Muscle layer of colon (tissue), 2 donors: ENCODE measurements around the gene HAUS8.

ENCODE experiments used
- H3K27ac ChIP-seq: one replicate; pipeline ENCODE4 v1.7.0; 2013; ENCODE audit warnings: low read depth, mild to moderate bottlenecking, low read length, moderate library complexity
- H3K27me3 ChIP-seq, 2 donors: one replicate each; pipeline ENCODE4 v1.7.0; 2013; ENCODE audit warnings: low read length in 2 of 2, mild to moderate bottlenecking in 2 of 2; ENCODE audit not compliant: insufficient read depth in 2 of 2, control insufficient read depth in 1 of 2
- H3K36me3 ChIP-seq: one replicate; pipeline ENCODE4 v1.7.0; 2013; ENCODE audit warnings: mild to moderate bottlenecking, low read length; ENCODE audit not compliant: insufficient read depth
- H3K4me1 ChIP-seq: one replicate; pipeline ENCODE4 v1.7.0; 2013; ENCODE audit warnings: mild to moderate bottlenecking, low read length; ENCODE audit not compliant: insufficient read depth
- H3K4me3 ChIP-seq, 2 donors: one replicate each; pipeline ENCODE4 v1.7.0; 2013; ENCODE audit warnings: low read length in 2 of 2, low read depth in 1 of 2, mild to moderate bottlenecking in 1 of 2, moderate library complexity in 1 of 2
- H3K9ac ChIP-seq: one replicate; pipeline ENCODE4 v1.7.0; 2013; ENCODE audit warnings: low read length
- H3K9me3 ChIP-seq: one replicate; pipeline ENCODE4 v1.7.0; 2013; ENCODE audit warnings: mild to moderate bottlenecking, low read length
- donor health status: abdominal sarcoma.
- donor health status: Adenocarcinoma of cecum.

HAUS8 gene, protein sequence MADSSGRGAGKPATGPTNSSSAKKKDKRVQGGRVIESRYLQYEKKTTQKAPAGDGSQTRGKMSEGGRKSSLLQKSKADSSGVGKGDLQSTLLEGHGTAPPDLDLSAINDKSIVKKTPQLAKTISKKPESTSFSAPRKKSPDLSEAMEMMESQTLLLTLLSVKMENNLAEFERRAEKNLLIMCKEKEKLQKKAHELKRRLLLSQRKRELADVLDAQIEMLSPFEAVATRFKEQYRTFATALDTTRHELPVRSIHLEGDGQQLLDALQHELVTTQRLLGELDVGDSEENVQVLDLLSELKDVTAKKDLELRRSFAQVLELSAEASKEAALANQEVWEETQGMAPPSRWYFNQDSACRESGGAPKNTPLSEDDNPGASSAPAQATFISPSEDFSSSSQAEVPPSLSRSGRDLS

DNA sequence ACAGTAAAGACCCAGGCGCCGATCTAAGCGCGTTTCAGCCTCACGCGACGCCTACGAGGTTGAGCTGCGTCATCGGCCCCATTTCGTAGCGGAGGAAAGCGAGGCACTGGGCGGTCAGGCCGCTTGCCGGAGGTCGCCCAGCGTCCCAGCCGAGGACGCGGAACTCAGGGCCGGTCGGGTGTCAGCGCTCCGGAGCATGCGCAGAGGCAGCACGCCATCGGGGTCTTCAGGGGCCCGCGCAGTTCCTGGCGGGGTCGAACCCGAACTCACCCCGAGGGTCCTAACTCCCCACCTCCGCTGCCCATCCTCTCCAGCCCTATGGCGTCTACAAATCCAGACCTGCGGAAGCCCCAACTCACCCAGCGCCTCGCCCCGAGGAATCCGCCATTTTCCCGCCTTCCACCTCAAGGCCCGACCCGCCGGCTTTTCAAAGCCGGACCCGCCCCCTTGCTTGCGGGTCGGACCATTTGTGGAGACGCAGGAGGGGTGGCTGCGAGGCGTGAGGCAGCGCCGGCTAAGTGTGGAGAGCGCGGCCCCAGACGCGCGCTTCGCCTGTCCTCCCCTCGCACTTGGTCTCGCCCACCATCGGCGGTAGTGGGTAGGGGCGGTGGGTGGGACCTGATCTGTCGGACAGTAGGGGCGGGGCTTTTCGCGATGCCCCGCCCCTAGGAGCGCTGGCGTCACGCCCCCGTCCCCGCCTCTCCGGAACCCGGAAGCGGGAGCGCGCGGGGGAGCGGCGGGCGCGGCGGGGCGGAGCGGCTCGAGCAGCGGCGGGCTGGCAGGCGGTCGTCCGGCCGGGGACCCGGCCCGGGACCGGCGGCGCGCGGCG is at the start of gene HAUS8, which contains the start of gene MYO9B:
HAUS8 (minus strand) TSS at position 418 of the 829 bp plus-strand sequence; CDS start at position 388, 30 bp downstream.
MYO9B (plus strand) TSS at position 743 of the 829 bp plus-strand sequence. CDS start 25,941 bp downstream, outside the sequence.
- Histone ChIP-seq H3K4me1 (peaks cover 32% of the 10 kb centered on the region), H3K4me3 (peak within 1 kb of the TSS; percentile 80), H3K27ac (peak within 1 kb of the TSS; percentile 85), H3K9me3 (no peaks in the 10 kb centered on the region), H3K9ac (peak within 1 kb of the TSS; percentile 78), H3K36me3 (peaks cover 7% of the 10 kb centered on the region), H3K27me3 (no peaks in the 10 kb centered on the region)

DNA sequence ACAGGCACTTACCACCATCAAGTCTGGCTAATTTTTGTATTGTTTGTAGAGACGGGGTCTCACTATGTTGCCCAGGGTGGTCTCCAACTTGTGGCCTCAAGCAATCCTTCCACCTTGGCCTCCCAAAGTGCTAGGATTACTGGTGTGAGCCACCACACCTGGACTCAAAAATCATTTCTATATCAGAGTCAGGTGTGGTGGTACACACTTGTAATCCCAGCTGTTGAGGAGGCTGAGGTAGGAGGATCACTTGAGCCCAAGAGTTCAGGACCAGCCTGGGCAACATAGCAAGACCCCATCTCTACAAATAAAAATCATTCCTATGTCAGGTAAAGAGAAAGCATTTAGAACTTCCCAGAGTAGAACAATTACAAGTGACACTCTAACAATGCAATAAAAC is 48.8 kb upstream of the HAUS8 start:
- no peaks in the 10 kb centered on the region for H3K9me3 ChIP-seq
- no peaks in the 10 kb centered on the region for H3K27me3 ChIP-seq
- no peak overlapping the region for H3K9ac ChIP-seq
- H3K27ac ChIP-seq = no peak overlapping the region
- H3K4me1 ChIP-seq = no peaks in the 10 kb centered on the region
- H3K36me3 ChIP-seq = no peaks in the 10 kb centered on the region
- no peak overlapping the region for H3K4me3 ChIP-seq

DNA sequence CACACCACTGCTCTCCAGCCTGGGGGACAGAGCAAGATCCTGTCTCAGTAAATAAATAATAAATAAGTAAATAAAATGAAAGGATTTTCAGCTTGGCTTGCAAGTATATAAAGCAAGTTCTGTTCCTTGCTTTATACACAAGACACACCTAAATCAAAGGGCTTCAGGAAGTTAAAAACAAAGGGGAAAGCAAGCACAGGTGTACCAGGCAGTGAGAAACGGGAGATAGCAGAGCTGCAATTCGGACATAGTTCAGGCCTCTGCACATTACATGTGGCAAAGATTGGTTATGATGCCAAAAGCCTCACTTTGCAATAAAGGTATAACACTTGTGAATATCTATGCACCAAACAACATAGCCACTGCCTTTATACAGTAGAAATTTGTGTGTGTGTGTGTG is 47.8 kb upstream of the HAUS8 start:
- Histone ChIP-seq H3K4me1 (no peaks in the 10 kb centered on the region), H3K27ac (no peak overlapping the region), H3K27me3 (no peaks in the 10 kb centered on the region), H3K4me3 (no peak overlapping the region), H3K36me3 (no peaks in the 10 kb centered on the region), H3K9ac (no peak overlapping the region), H3K9me3 (no peaks in the 10 kb centered on the region)

DNA sequence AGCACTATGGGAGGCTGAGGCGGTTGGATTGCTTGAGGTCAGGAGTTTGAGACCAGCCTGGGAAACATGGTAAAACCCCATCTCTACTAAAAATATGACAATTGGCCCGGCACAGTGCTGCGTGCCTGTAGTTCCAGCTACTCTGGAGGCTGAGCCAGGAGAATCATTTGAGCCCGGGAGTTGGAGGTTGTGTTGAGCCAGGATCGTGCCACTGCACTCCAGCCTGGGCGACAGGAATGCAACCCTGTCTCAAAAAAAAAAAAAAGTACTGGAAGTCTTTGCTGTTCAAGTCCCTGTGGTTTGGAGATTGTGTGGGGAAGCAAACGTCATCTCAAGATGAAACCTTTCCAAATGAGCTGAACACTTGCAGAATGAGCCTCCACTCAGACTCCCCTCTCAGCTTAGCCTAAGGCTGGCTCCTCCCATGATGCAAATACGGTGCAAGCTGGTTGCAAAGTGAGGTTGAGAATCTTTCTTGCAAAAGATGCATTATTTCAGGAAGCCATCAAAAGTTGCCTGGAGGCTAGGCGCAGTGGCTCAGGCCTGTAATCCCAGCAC is 46.6 kb upstream of the HAUS8 start:
- no peak overlapping the region for H3K4me3 ChIP-seq
- H3K9me3 ChIP-seq = no peaks in the 10 kb centered on the region
- H3K27me3 ChIP-seq = no peaks in the 10 kb centered on the region
- H3K4me1 ChIP-seq = no peaks in the 10 kb centered on the region
- H3K36me3 ChIP-seq = no peaks in the 10 kb centered on the region
- H3K27ac ChIP-seq = no peak overlapping the region
- no peak overlapping the region for H3K9ac ChIP-seq

DNA sequence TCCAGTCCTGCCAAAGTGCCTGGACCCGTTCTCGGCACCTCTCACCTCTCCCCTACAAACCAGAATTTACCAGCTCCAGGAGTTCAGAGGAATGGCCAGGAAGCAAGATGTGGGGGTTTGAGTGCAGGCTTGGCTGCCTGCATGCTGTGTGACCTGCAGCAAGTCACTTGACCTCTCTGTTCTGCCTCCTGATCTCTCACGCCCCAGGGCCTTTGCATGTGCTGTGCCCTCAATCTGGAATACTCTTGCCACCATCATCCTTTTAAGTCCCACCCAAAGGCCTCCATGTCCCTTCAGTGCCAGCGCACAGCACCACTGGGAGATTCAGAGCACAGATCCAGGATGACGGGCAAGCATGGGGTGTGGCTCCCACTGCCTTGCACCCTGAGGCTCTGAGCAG is 43.7 kb upstream of the HAUS8 start:
- Histone ChIP-seq H3K9ac (no peak overlapping the region), H3K9me3 (no peaks in the 10 kb centered on the region), H3K27ac (no peak overlapping the region), H3K4me3 (no peak overlapping the region), H3K36me3 (no peaks in the 10 kb centered on the region), H3K27me3 (no peaks in the 10 kb centered on the region), H3K4me1 (peaks cover 8% of the 10 kb centered on the region)

DNA sequence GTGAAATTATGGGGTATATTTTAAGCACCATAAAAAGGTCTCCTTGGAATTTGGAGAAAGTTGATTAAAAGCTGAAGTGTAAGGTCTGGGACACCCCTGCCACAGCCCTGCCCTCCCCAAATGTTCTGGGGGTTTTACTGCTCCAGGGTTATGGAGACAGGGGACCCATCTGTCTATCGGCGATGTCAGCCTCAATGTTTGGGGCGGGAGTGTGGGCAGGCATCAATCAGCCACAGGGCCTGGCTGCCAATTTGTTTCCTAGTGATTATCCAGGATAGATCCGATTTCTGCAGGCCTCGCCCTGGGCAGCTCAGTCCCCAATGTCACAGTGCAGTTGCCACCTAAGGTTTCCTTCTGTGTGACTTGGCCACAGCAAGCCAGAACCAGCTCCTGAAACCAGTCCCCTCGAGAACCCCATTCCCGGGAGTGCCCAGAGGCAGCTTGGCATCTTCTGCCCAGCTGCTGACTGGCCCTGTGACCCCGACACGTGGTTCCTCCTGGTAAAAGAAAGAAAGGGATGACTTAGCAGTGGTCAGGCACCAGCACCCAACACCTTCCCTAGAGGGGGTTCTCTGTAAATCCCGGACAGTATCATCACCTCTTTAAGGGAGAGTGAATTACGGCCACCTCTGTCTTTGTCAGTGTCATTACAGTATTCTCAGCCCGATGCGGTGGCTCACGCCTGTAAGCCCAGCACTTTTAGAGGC is 41.9 kb upstream of the HAUS8 start:
- H3K9ac ChIP-seq = no peak overlapping the region
- no peak overlapping the region for H3K4me3 ChIP-seq
- no peaks in the 10 kb centered on the region for H3K9me3 ChIP-seq
- H3K4me1 ChIP-seq = peaks cover 8% of the 10 kb centered on the region
- no peaks in the 10 kb centered on the region for H3K36me3 ChIP-seq
- H3K27me3 ChIP-seq = no peaks in the 10 kb centered on the region
- H3K27ac ChIP-seq = no peak overlapping the region

DNA sequence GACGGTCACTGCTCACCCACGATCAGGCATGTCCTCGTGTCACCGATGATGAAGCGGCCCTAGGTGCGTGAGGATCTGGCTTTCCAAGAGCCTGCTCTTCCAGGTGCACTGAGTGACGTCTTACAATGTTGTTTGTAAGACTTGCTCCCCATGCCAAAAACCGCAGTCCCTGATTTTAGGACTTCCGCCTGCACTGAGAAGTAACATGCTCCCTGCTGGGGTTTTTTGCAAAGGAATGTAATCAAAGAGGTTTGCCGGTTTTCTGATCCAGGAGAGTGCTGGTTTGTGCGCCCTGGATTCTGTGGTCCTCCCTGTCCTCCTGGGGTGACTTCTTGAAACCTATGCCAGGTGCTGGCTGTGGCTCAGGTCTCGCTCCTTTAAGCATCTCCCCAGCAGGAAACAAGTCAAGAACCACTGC is 39.2 kb upstream of the HAUS8 start:
- Histone ChIP-seq H3K9me3 (no peaks in the 10 kb centered on the region), H3K4me1 (peaks cover 8% of the 10 kb centered on the region), H3K9ac (no peak overlapping the region), H3K27me3 (no peaks in the 10 kb centered on the region), H3K36me3 (no peaks in the 10 kb centered on the region), H3K4me3 (no peak overlapping the region), H3K27ac (peak overlapping the region; percentile 21)

DNA sequence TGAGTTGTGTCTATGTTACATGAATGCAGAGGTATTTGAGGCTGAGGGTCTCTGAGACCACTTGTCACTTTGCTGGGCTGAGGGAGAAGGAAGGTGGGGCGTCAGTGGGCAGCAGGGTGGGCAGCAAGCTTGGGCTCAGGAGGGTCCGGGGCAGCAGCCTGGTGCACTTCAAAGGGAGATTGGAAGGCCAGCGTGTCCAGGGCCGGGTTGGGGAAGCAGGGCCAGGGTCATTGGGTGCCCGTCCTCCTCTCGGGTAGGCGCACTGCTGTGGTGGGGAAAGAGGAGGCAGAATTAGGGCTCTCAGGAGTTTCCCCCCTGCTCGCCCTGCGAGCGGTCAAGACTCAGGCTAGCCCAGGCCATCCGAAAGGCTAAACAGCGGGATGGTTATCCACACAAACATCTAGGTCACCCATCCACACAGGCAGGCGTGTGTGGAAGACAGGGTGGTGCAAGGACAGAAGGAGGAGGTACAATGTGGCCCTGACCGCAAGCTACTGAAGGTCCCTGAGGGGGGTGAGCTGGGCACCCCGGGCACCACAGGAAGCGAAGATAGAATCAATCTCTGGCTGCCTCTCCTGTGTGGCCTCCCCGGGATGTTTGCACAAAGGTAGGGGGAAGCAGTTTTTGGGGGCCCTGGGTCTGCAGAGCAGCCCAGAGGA is 38.0 kb upstream of the HAUS8 start:
- Histone ChIP-seq H3K4me1 (peaks cover 12% of the 10 kb centered on the region), H3K36me3 (no peaks in the 10 kb centered on the region), H3K27ac (peak overlapping the region; percentile 21), H3K27me3 (no peaks in the 10 kb centered on the region), H3K4me3 (no peak overlapping the region), H3K9me3 (no peaks in the 10 kb centered on the region), H3K9ac (no peak overlapping the region)

DNA sequence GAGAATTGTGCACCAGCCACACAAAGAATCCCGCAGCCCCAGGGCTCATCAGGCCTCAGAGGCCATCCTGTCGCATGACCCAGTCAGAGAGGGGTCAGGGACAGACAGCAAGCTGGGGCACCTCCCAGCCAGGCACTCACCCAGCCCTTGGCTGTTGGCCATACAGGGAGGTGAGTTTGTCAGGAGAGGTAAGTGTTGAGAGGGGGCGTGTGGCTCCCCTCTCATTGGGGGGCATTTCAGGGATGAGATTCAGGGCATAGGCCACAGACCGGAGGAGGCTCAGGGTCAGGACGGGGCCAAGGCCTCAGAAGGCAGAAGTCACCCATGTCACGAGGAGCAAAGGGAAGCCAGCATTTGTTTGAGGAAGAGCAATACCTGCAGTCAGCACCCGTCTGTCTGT is 37.4 kb upstream of the HAUS8 start:
- H3K4me3 ChIP-seq = no peak overlapping the region
- no peaks in the 10 kb centered on the region for H3K9me3 ChIP-seq
- H3K9ac ChIP-seq = no peak overlapping the region
- H3K27me3 ChIP-seq = no peaks in the 10 kb centered on the region
- no peak overlapping the region for H3K27ac ChIP-seq
- no peaks in the 10 kb centered on the region for H3K36me3 ChIP-seq
- peaks cover 16% of the 10 kb centered on the region for H3K4me1 ChIP-seq

DNA sequence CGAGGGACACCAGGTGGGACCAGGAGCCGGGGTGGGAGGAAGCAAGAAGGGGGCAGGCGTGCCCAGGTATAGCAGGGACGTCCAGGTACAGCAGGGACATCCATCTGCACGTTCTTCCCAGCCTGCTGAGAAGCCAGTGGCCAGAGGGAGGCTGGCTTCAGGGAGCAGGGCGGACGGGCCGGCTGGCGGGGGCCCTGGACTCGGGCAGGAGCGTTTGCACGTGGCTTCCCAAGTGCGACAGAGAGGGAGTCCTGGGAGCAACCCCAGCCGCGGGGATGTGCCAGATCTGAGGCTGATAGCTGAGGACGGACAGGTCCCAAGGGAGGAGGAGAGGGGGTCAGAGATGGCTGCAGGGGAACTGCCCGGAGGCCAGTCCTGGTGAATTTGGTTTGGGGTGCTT is 37.0 kb upstream of the HAUS8 start:
- Histone ChIP-seq H3K27me3 (no peaks in the 10 kb centered on the region), H3K36me3 (no peaks in the 10 kb centered on the region), H3K9ac (no peak overlapping the region), H3K9me3 (no peaks in the 10 kb centered on the region), H3K27ac (no peak overlapping the region), H3K4me1 (peaks cover 20% of the 10 kb centered on the region), H3K4me3 (no peak overlapping the region)
